ENCODE data around the gene ADGRV1.
A peak's percentile ranks its signal among the peaks of the same experiment; 100 is the strongest.

The ADGRV1 gene

DNA sequence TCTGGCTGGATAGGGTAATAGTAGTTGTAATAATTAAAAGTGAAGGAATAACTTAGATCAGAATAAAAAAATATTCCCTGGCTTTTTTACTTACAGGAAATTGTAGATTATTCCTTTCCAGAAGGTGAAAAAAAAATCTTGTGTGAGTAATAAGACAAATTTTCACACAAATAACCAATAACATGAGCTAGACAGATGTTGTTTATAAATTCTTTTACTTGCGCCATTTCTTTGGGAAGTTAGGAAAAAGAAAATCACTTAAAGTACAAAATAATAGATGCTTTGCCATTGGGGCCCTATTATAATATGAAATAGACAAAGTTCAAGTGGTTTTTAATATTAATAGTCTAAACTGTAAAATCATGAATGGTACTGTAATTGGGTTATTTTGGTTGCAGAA lies 620.4 kb downstream of the ADGRV1 start:
- no peak for TF ChIP-seq EZH2 (IDR thresholded peaks at IDR 0.05)
- no peak for TF ChIP-seq POLR2AphosphoS5 (IDR thresholded peaks at IDR 0.05; ENCODE audit: borderline replicate concordance, low read depth, low read length)
- peak overlapping the region; percentile 19; the same call in 1 of the 2 replicates for H3K4me3 ChIP-seq
- DNase-seq (ENCODE audit: low read depth, low spot score): no peak
- no peaks in the 10 kb centered on the region for H3K36me3 ChIP-seq (ENCODE audit: insufficient read depth, low read length)
- H3K9ac ChIP-seq (ENCODE audit: insufficient read length): peak overlapping the region; percentile 27
- H3K9me3 ChIP-seq (ENCODE audit: low read depth, low read length): no peaks in the 10 kb centered on the region; the same call in 1 of the 2 replicates
- peak overlapping the region; percentile 90 for H3K27ac ChIP-seq

DNA sequence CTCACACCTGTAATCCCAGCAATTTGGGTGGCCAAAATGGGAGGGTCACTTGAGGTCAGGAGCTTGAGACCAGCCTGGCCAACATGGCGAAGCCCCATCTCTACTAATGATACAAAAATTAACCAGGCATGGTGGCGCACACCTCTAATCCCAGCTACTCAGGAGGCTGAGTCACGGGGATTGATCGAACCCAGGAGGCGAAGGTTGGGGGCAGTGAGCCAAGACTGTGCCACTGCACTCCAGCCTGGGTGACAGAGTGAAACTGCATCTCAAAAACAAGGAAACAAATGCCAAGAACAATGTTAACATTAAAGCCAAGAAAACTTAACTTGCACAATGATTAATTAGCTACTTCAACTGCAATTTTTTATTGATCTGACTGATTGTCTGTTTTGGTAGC lies 621.9 kb downstream of the ADGRV1 start:
- no peak for TF ChIP-seq POLR2AphosphoS5 (IDR thresholded peaks at IDR 0.05; ENCODE audit: borderline replicate concordance, low read depth, low read length)
- no peak for TF ChIP-seq EZH2 (IDR thresholded peaks at IDR 0.05)
- TF ChIP-seq FOXP2 (optimal IDR thresholded peaks at IDR 0.05; ENCODE audit: control extremely low read depth, extremely low read length, insufficient read depth): no peak
- peak overlapping the region; percentile 81 for H3K27ac ChIP-seq

DNA sequence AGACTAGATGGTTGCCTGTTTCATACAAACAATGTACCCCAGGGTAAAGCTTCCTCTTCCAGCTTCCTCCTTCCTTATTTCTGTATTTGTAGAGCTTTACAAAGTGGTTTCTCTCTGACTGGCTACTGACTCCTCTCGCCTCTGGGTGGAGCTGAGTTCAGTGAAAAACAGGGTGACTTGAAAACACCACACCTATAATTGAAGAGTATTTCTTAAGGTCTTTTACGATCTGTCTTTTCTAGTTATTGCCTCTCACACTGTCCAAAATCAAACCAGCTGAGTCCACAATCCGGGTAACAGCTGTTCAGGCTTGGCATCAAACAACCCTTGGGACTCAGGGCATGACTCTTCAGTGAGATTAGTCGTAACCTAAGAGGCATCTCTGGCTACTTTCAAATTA lies 624.2 kb downstream of the ADGRV1 start:
- H3K9ac ChIP-seq (ENCODE audit: insufficient read length): no peak overlapping the region
- no peak overlapping the region for H3K4me3 ChIP-seq
- DNase-seq (ENCODE audit: low read depth, low spot score): no peak
- no peaks in the 10 kb centered on the region for H3K36me3 ChIP-seq (ENCODE audit: insufficient read depth, low read length)
- no peak for TF ChIP-seq EZH2 (IDR thresholded peaks at IDR 0.05)
- no peak for TF ChIP-seq FOXP2 (optimal IDR thresholded peaks at IDR 0.05; ENCODE audit: control extremely low read depth, extremely low read length, insufficient read depth)
- no peak for TF ChIP-seq POLR2AphosphoS5 (IDR thresholded peaks at IDR 0.05; ENCODE audit: borderline replicate concordance, low read depth, low read length)
- H3K27ac ChIP-seq: peak overlapping the region; percentile 68; the same call in 1 of the 2 replicates
- H3K9me3 ChIP-seq (ENCODE audit: low read depth, low read length): no peaks in the 10 kb centered on the region; the same call in 1 of the 2 replicates

More for the DNA sequence above, 621.9 kb downstream of the ADGRV1 start:
- DNase-seq (ENCODE audit: low read depth, low spot score): no peak
- Histone ChIP-seq H3K4me3 (no peak overlapping the region), H3K9ac (ENCODE audit: insufficient read length) (no peak overlapping the region), H3K9me3 (ENCODE audit: low read depth, low read length) (no peaks in the 10 kb centered on the region; the same call in 1 of the 2 replicates), H3K36me3 (ENCODE audit: insufficient read depth, low read length) (no peaks in the 10 kb centered on the region)

DNA sequence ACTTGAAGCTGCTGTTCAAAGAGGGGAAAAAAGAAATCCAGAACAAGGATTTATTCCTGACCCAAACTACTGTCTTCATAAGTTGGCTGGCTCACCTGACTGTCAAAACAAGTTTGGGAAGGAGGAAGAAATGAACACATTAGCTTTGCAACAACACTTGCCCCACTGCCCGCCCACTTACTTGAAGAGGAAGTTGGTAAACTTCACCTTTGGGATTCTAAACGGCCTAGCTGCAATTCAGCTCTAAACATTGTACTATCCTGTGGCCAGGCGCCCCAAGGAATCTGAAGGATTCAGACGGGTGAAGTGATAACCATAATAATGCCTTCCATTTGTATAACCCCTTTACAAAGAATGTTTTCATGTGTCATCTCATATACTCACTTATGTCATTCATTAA lies 625.1 kb downstream of the ADGRV1 start:
- no peak overlapping the region for H3K27ac ChIP-seq
- no peak for DNase-seq (ENCODE audit: low read depth, low spot score)
- no peaks in the 10 kb centered on the region for H3K36me3 ChIP-seq (ENCODE audit: insufficient read depth, low read length)
- H3K4me3 ChIP-seq: no peak overlapping the region
- no peak overlapping the region for H3K9ac ChIP-seq (ENCODE audit: insufficient read length)
- no peak for TF ChIP-seq EZH2 (IDR thresholded peaks at IDR 0.05)
- no peak for TF ChIP-seq FOXP2 (optimal IDR thresholded peaks at IDR 0.05; ENCODE audit: control extremely low read depth, extremely low read length, insufficient read depth)
- TF ChIP-seq POLR2AphosphoS5 (IDR thresholded peaks at IDR 0.05; ENCODE audit: borderline replicate concordance, low read depth, low read length): no peak
- no peaks in the 10 kb centered on the region; the same call in 1 of the 2 replicates for H3K9me3 ChIP-seq (ENCODE audit: low read depth, low read length)

DNA sequence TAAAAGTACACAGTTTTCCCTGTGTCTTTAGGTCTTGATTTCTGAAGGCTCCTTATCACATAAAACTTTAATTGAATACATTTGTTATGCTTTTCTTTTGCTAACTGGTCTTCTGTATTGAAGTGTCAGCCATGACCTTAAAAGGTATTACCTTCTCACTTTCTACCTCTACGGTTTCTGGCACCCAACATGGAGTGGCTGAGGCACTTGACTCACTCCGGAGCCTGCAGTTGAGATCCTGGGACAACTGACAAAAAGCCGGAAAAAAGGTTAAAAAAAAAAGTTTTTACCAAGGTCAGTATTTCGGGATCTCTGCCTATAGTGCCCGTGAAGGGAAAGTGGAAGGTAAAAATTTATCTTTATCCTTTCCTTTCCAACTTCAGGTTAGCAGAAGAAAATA lies 627.5 kb downstream of the ADGRV1 start:
- no peak overlapping the region for H3K4me3 ChIP-seq
- DNase-seq (ENCODE audit: low read depth, low spot score): no peak
- H3K9ac ChIP-seq (ENCODE audit: insufficient read length): no peak overlapping the region
- no peaks in the 10 kb centered on the region for H3K36me3 ChIP-seq (ENCODE audit: insufficient read depth, low read length)
- no peak for TF ChIP-seq EZH2 (IDR thresholded peaks at IDR 0.05)
- no peak for TF ChIP-seq FOXP2 (optimal IDR thresholded peaks at IDR 0.05; ENCODE audit: control extremely low read depth, extremely low read length, insufficient read depth)
- TF ChIP-seq POLR2AphosphoS5 (IDR thresholded peaks at IDR 0.05; ENCODE audit: borderline replicate concordance, low read depth, low read length): no peak
- H3K27ac ChIP-seq: no peak overlapping the region
- H3K9me3 ChIP-seq (ENCODE audit: low read depth, low read length): no peaks in the 10 kb centered on the region; the same call in 1 of the 2 replicates

DNA sequence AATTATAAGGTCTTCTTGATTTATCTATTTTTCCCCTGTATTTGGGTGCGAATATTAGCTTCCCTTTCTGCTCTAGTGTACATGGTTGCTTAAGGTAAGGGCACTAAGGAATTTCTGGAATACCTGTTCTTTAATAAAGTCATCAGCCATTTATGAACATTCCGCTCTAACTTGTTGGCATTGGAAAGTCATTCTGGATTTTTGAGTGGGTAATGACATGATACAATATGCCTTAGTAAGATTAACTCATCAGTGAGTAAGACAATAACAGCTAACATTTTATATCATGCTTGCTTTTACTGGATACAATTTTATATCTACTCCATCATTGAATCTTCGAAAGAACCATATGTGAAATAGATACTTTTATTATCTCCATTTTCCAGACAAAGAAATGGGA lies 628.4 kb downstream of the ADGRV1 start:
- Histone ChIP-seq H3K9me3 (ENCODE audit: low read depth, low read length) (no peaks in the 10 kb centered on the region), H3K9ac (ENCODE audit: insufficient read length) (no peak overlapping the region), H3K36me3 (ENCODE audit: insufficient read depth, low read length) (no peaks in the 10 kb centered on the region), H3K27ac (no peak overlapping the region), H3K4me3 (no peak overlapping the region)
- DNase-seq (ENCODE audit: low read depth, low spot score): no peak
- TF ChIP-seq POLR2AphosphoS5 (IDR thresholded peaks at IDR 0.05; ENCODE audit: borderline replicate concordance, low read depth, low read length) (no peak), EZH2 (IDR thresholded peaks at IDR 0.05) (no peak)

DNA sequence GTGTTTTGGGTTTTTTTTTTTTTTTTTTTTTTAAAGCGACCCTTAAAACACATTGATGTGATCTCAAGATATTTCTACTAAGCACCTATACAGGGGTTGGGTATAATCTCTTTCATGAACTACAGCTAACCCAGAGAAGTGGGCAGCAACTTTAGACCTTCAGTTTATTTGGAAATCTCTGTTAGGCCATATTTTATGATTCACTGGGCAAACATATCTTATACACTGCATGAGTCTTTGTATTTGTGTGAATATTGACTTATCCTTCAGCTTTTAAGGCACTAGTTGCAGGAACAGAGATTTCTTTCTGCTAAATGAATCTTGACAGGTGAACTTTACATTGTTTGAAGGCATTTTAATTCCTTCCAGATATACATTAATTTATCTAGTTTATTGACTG lies 630.2 kb downstream of the ADGRV1 start:
- H3K36me3 ChIP-seq (ENCODE audit: insufficient read depth, low read length): no peaks in the 10 kb centered on the region
- H3K9me3 ChIP-seq (ENCODE audit: low read depth, low read length): no peaks in the 10 kb centered on the region
- no peak overlapping the region for H3K9ac ChIP-seq (ENCODE audit: insufficient read length)
- no peak for TF ChIP-seq POLR2AphosphoS5 (IDR thresholded peaks at IDR 0.05; ENCODE audit: borderline replicate concordance, low read depth, low read length)
- TF ChIP-seq EZH2 (IDR thresholded peaks at IDR 0.05): no peak
- no peak for TF ChIP-seq FOXP2 (optimal IDR thresholded peaks at IDR 0.05; ENCODE audit: control extremely low read depth, extremely low read length, insufficient read depth)
- DNase-seq (ENCODE audit: low read depth, low spot score): no peak
- no peak overlapping the region for H3K27ac ChIP-seq
- H3K4me3 ChIP-seq: no peak overlapping the region

DNA sequence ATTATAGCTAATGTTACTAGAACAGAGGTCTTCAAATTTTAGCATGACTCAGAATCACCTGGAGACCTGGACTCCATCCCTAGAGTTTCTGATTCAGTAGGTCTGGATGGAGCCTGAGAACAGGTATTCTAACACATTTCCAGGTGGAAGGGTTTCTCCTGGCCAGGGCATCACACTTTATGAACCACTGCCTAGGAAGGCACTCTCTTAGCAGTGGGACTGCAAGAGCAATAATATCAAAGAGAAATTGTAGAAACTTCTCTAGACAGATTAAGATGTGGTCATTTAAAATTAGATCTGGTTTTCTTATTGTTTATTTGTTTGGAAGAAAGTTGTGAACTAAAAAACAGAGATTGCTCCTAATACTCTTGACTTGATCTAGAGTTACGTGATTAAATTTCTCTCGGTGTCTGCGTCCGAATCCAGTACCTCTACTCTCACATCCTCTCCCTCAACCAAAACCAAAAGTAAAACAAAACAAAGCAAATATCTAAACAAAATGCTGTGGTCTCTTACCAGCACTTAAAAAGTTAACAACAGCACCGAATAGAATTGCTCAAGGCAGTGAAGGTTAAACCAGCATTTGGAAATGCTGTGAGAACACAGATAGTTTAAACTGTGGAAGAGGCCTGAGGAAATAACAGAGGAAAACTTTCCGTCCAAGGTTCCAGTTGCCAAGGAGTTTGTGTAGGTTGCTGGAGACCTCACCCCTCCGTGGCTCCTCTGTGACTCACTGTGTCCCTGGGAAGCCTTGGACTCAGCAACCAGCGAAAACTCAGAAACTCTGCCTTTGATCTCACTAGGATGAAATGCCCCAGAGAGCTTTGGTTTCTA lies 631.1 kb downstream of the ADGRV1 start:
- H3K36me3 ChIP-seq (ENCODE audit: insufficient read depth, low read length): no peaks in the 10 kb centered on the region
- H3K9me3 ChIP-seq (ENCODE audit: low read depth, low read length): no peaks in the 10 kb centered on the region
- DNase-seq (ENCODE audit: low read depth, low spot score): no peak
- no peak overlapping the region for H3K27ac ChIP-seq
- no peak overlapping the region for H3K4me3 ChIP-seq
- TF ChIP-seq POLR2AphosphoS5 (IDR thresholded peaks at IDR 0.05; ENCODE audit: borderline replicate concordance, low read depth, low read length) (no peak), FOXP2 (optimal IDR thresholded peaks at IDR 0.05; ENCODE audit: control extremely low read depth, extremely low read length, insufficient read depth) (no peak), EZH2 (IDR thresholded peaks at IDR 0.05) (no peak)
- H3K9ac ChIP-seq (ENCODE audit: insufficient read length): no peak overlapping the region

DNA sequence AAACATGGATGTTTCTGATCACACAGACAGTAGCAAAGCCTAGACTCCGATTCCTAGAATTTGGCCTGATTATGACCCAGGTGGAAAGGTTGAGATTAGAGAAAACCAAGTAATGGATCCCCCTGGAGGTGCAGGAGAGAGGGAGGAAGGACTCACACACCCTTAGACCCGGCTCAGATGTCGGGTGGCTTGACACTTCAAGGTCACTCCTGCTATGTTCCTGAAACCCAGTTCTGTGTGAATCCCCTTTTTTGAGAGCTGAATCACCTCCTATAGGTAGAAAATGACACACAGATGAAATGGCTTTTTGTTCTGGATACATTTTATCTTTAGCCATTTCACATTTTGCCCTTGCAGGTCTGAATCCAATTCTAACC lies 631.7 kb downstream of the ADGRV1 start:
- no peak for DNase-seq (ENCODE audit: low read depth, low spot score)
- Histone ChIP-seq H3K9ac (ENCODE audit: insufficient read length) (no peak overlapping the region), H3K4me3 (no peak overlapping the region), H3K36me3 (ENCODE audit: insufficient read depth, low read length) (no peaks in the 10 kb centered on the region), H3K9me3 (ENCODE audit: low read depth, low read length) (no peaks in the 10 kb centered on the region), H3K27ac (no peak overlapping the region)
- no peak for TF ChIP-seq EZH2 (IDR thresholded peaks at IDR 0.05)
- TF ChIP-seq FOXP2 (optimal IDR thresholded peaks at IDR 0.05; ENCODE audit: control extremely low read depth, extremely low read length, insufficient read depth): no peak
- TF ChIP-seq POLR2AphosphoS5 (IDR thresholded peaks at IDR 0.05; ENCODE audit: borderline replicate concordance, low read depth, low read length): no peak

Data from SK-N-MC (cell line).